A673 (cell line): ENCODE measurements around the gene SEMA6A. TPM values are rescaled to one million over a fixed set of nuclear protein-coding genes. Genes with fewer than 3 reads are reported as not detected.

Experiments used
- BruUV-seq: library from RNA; stranded (reverse); fragments of 400-500 nt; replicated peaks from 2 replicates; lab custom pipeline; 2021; lab: Mats Ljungman, UMichigan
- CTCF ChIA-PET: fragments of 300-600 bp; sonication (Branson Sonifier 250); formaldehyde crosslinking; loops from one replicate; lab custom pipeline; 2022; ENCODE audit warnings: antibody characterized with exemption; lab: Charles Lee
- POLR2A ChIA-PET: fragments of 300-600 bp; sonication (Branson Sonifier 250); formaldehyde crosslinking; loops from one replicate; lab custom pipeline; 2022; ENCODE audit warnings: antibody characterized with exemption; ENCODE audit not compliant: low non-redundant PET; lab: Charles Lee
- DNase-seq: peaks from one replicate; pipeline ENCODE4 v3.0.0-alpha.2; 2015; ENCODE audit warnings: low spot score
- H3K27ac ChIP-seq: fragments of 200-600 bp; sonication (generic); 2 replicates; pipeline ENCODE4 v1.5.1; 2016; ENCODE audit warnings: mixed run types, low read depth, mild to moderate bottlenecking, mixed read lengths, antibody characterized with exemption, low read length; ENCODE audit not compliant: poor library complexity, severe bottlenecking
- H3K27me3 ChIP-seq: fragments of 200-600 bp; sonication (generic); replicated peaks from 2 replicates; pipeline ENCODE4 v1.6.1; 2017; ENCODE audit warnings: mixed run types, low read depth, mild to moderate bottlenecking, mixed read lengths, antibody characterized with exemption, low read length; ENCODE audit not compliant: insufficient read depth, poor library complexity
- H3K36me3 ChIP-seq: fragments of 200-600 bp; sonication (generic); 2 replicates; pipeline ENCODE4 v1.6.1; 2016; ENCODE audit warnings: mixed run types, mild to moderate bottlenecking, mixed read lengths, antibody characterized with exemption, low read length; ENCODE audit not compliant: insufficient read depth, poor library complexity, severe bottlenecking
- H3K4me1 ChIP-seq: fragments of 200-600 bp; sonication (generic); 2 replicates; pipeline ENCODE4 v1.6.1; 2017; ENCODE audit warnings: mixed run types, mild to moderate bottlenecking, mixed read lengths, antibody characterized with exemption, low read length; ENCODE audit not compliant: insufficient read depth, poor library complexity, severe bottlenecking
- H3K4me3 ChIP-seq: fragments of 200-600 bp; sonication (generic); 2 replicates; pipeline ENCODE4 v1.5.1; 2016; ENCODE audit warnings: low read depth, mixed run types, mild to moderate bottlenecking, mixed read lengths, low read length; ENCODE audit not compliant: poor library complexity, severe bottlenecking
- H3K9me3 ChIP-seq: fragments of 200-600 bp; sonication (generic); 2 replicates; pipeline ENCODE4 v1.6.1; 2016; ENCODE audit warnings: mixed run types, low read depth, mild to moderate bottlenecking, mixed read lengths, antibody characterized with exemption, low read length; ENCODE audit not compliant: poor library complexity, severe bottlenecking
- CTCF ChIP-seq: fragments of 300-800, 200-600 bp; sonication (generic); conservative IDR thresholded peaks from 2 replicates; pipeline ENCODE4 v1.5.1; 2017; ENCODE audit warnings: low read depth, mild to moderate bottlenecking, antibody characterized with exemption, low read length, moderate library complexity, mixed read lengths
- EZH2 ChIP-seq: fragments of 200-600 bp; sonication (generic); IDR thresholded peaks from 2 replicates; pipeline ENCODE4 v1.6.1; 2017; ENCODE audit warnings: borderline replicate concordance, low read depth, mild to moderate bottlenecking, mixed read lengths, antibody characterized with exemption, low read length; ENCODE audit not compliant: poor library complexity, severe bottlenecking
- intact Hi-C: fragments of 100-400 bp; cut with micrococcal nuclease; formaldehyde crosslinking; loops from one replicate; pipeline ENCODE4 v1.10.0; 2022; ENCODE audit not compliant: unreplicated experiment
- total RNA-seq: library from RNA; stranded (reverse); gene quantifications from 2 replicates; pipeline ENCODE4 v1.2.3, GENCODE V29; 2021

SEMA6A gene
- total RNA-seq, 1 experiment from 2014 or later: 10.6 TPM

- CTCF ChIA-PET: no interaction called here
- Histone ChIP-seq H3K4me1 (no peaks in the 10 kb centered on the region), H3K36me3 (no peaks in the 10 kb centered on the region), H3K4me3 (no peak overlapping the region), H3K9me3 (no peaks in the 10 kb centered on the region), H3K27me3 (no peaks in the 10 kb centered on the region), H3K27ac (no peak overlapping the region)
- POLR2A ChIA-PET: no interaction called here
- TF ChIP-seq CTCF (no peak), EZH2 (no peak)
- intact Hi-C loops: no loop called here
- no peak for DNase-seq
- no TSS peak for BruUV-seq
These were observed 47.0 kb downstream of the SEMA6A start for GRCh38 chr5:116527582-116527981.

GRCh38 chr5:116525674-116526073, 48.9 kb downstream of the SEMA6A start:
- BruUV-seq: no TSS peak
- no peaks in the 10 kb centered on the region for H3K27me3 ChIP-seq
- intact Hi-C loops: no loop called here
- no peaks in the 10 kb centered on the region for H3K36me3 ChIP-seq
- no peak for DNase-seq
- POLR2A ChIA-PET: no interaction called here
- TF ChIP-seq CTCF: no peak
- TF ChIP-seq EZH2: no peak
- H3K9me3 ChIP-seq: no peaks in the 10 kb centered on the region
- no peak overlapping the region for H3K27ac ChIP-seq
- no peaks in the 10 kb centered on the region for H3K4me1 ChIP-seq
- no peak overlapping the region for H3K4me3 ChIP-seq
- CTCF ChIA-PET: no interaction called here

- intact Hi-C loops: no loop called here
- H3K36me3 ChIP-seq: no peaks in the 10 kb centered on the region
- no TSS peak for BruUV-seq
- CTCF ChIA-PET: no interaction called here
- DNase-seq: no peak
- H3K27ac ChIP-seq: no peak overlapping the region
- no peaks in the 10 kb centered on the region for H3K27me3 ChIP-seq
- H3K9me3 ChIP-seq: no peaks in the 10 kb centered on the region
- no peaks in the 10 kb centered on the region for H3K4me1 ChIP-seq
- H3K4me3 ChIP-seq: no peak overlapping the region
- POLR2A ChIA-PET: no interaction called here
- TF ChIP-seq EZH2 (no peak), CTCF (no peak)
These were observed 49.7 kb downstream of the SEMA6A start for GRCh38 chr5:116524966-116525365.
